Activated CD4-positive, CD25-positive, alpha-beta regulatory T cell treated with anti-CD3 and anti-CD28 coated beads, Interleukin-2, amount 50 U/mL, for 24 hours (primary cell): Measurements from ENCODE around the gene CREB5.

Experiments used
- ATAC-seq, 2 donors: fragments of 150-1000 bp; cut with Tn5 transposase; one replicate each; pipeline ENCODE4 v1.10.0; 2021; ENCODE audit warnings: mild to moderate bottlenecking in 1 of 2, moderate library complexity in 1 of 2

The CREB5 gene

GRCh38 chr7:28695300-28696295 lies 283.3 kb downstream of the CREB5 start:
- ATAC-seq, result no peak

- ATAC-seq, result no peak
Observed at GRCh38 chr7:28697913-28698563, 285.7 kb downstream of the CREB5 start.

GRCh38 chr7:28698840-28699239 lies 286.5 kb downstream of the CREB5 start:
- ATAC-seq, result no peak

- ATAC-seq, result no peak
Observed at GRCh38 chr7:28700096-28700495, 287.8 kb downstream of the CREB5 start.

- ATAC-seq, result no peak
Observed at GRCh38 chr7:28700790-28701203, 288.5 kb downstream of the CREB5 start.

GRCh38 chr7:28701731-28702130 lies 289.4 kb downstream of the CREB5 start:
- ATAC-seq, result no peak

GRCh38 chr7:28702171-28702570 lies 289.9 kb downstream of the CREB5 start:
- no peak for ATAC-seq

- ATAC-seq, result no peak
Observed at GRCh38 chr7:28703037-28703765, 290.9 kb downstream of the CREB5 start.

- no peak for ATAC-seq
Observed at GRCh38 chr7:28704706-28705105, 292.4 kb downstream of the CREB5 start.

- ATAC-seq, result no peak
Observed at GRCh38 chr7:28705350-28705749, 293.0 kb downstream of the CREB5 start.

GRCh38 chr7:28706584-28706983 lies 294.3 kb downstream of the CREB5 start:
- no peak for ATAC-seq

- no peak for ATAC-seq
Observed at GRCh38 chr7:28707291-28707690, 295.0 kb downstream of the CREB5 start.

- no peak for ATAC-seq
Observed at GRCh38 chr7:28708033-28708951, 296.0 kb downstream of the CREB5 start.

- no peak for ATAC-seq
Observed at GRCh38 chr7:28709748-28710147, 297.4 kb downstream of the CREB5 start.

- no peak for ATAC-seq
Observed at GRCh38 chr7:28711114-28711513, 298.8 kb downstream of the CREB5 start.

GRCh38 chr7:28714459-28715120 lies 302.3 kb downstream of the CREB5 start:
- no peak for ATAC-seq

- ATAC-seq, result no peak
Observed at GRCh38 chr7:28717445-28718054, 305.2 kb downstream of the CREB5 start.

- ATAC-seq, result no peak
Observed at GRCh38 chr7:28718055-28718481, 305.8 kb downstream of the CREB5 start.

GRCh38 chr7:28718545-28718944 lies 306.2 kb downstream of the CREB5 start:
- ATAC-seq, result no peak

GRCh38 chr7:28722684-28723083 lies 310.4 kb downstream of the CREB5 start:
- ATAC-seq, result no peak

- no peak for ATAC-seq
Observed at GRCh38 chr7:28723336-28723735, 311.0 kb downstream of the CREB5 start.
